ENCODE results near the gene CXCL9.

DNA sequence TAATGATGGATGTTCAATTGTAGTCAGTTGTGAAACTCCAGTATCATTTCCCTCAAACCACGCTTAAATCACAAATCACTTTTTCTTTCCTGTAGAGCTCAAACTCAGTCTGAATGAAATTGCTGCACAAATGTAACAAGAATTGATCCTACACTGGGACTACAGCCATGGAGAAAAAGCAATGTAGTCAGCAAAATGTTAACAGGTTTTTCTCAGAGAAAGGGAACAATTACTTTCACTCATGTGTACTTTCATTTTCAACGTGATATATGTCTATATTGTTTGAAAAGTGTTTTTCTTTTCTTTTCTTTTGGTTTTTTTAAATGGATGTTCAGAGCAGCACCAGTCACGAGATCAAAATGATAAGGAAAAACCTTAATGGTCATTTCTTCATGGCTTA, 39.2 kb downstream of the CXCL9 start:
- no peak for TF ChIP-seq POLR2AphosphoS5 (IDR thresholded peaks at IDR 0.05)
- TF ChIP-seq, protein P1, sequence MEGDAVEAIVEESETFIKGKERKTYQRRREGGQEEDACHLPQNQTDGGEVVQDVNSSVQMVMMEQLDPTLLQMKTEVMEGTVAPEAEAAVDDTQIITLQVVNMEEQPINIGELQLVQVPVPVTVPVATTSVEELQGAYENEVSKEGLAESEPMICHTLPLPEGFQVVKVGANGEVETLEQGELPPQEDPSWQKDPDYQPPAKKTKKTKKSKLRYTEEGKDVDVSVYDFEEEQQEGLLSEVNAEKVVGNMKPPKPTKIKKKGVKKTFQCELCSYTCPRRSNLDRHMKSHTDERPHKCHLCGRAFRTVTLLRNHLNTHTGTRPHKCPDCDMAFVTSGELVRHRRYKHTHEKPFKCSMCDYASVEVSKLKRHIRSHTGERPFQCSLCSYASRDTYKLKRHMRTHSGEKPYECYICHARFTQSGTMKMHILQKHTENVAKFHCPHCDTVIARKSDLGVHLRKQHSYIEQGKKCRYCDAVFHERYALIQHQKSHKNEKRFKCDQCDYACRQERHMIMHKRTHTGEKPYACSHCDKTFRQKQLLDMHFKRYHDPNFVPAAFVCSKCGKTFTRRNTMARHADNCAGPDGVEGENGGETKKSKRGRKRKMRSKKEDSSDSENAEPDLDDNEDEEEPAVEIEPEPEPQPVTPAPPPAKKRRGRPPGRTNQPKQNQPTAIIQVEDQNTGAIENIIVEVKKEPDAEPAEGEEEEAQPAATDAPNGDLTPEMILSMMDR (IDR thresholded peaks at IDR 0.05): no peak

Data from gastroesophageal sphincter (tissue), 3 donors.